ENCODE data around the gene ST8SIA3.
"Not testable (repeated sequence)": the region's sequence is repeated elsewhere in the genome, so short reads cannot be mapped to it uniquely, and the experiment has no call there.

The ST8SIA3 gene

DNA sequence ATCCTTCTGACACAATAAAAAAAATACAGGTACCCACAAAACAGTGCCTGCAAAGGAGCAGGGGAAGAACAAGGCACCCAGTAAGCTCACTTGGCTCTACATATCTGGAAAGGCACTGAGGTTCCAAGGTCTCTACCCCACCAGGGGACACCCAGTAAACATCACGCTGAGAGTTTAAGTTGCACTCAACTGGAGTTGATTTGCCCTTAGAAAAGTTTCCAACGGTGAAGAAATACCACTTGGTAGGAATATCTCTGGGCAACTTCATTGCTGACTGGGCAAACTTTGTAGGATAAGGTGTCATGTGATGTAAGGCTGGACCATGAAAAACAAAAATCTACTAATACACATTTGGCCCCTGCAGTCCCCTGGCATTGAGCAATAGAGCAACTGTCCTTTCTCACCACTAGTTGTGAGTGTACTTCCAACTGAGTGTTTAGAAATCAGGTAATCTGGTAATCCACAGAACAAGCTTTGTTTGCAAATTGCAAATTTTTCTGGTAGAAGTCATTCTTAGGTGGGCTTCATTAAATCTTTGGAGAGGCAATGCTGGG is 14.2 kb downstream of the ST8SIA3 start:
- DNase-seq = no peak

DNA sequence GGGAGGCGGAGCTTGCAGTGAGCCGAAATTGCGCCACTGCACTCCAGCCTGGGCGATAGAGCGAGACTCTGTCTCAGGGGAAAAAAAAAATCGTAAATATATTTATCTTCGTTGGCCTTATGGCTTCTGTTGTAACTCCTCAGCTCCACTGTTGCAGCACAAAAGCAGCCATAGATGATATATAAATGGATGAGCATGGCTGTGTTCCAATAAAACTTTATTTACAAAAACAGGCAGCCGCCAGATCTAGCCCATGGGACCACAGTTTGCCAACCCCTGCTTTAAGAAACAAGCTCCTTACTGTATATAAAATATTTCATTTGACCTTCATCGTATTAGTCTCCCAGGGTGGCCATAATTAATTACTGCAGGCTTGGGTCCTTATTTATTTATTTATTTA is 20.1 kb downstream of the ST8SIA3 start:
- DNase-seq = no peak

DNA sequence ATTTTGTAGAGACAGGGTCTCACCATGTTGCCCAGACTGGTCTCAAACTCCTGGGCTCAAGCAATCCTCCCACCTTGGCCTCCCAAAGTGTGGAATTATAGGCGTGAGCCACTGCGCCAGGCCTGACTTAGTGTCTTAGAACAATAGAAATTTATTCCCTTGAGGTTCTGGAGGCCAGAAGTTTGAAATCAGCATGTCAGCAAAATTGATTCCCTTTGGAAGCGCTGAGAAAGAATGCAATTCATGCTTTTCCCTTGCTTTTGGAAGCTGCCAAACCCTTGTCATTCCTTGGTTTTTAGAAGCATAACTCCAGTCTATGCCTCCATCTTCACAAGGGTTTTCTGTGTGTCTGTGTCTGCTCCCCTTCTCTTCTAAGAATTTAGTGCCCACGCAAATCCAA is 20.7 kb downstream of the ST8SIA3 start:
- no peak for DNase-seq

DNA sequence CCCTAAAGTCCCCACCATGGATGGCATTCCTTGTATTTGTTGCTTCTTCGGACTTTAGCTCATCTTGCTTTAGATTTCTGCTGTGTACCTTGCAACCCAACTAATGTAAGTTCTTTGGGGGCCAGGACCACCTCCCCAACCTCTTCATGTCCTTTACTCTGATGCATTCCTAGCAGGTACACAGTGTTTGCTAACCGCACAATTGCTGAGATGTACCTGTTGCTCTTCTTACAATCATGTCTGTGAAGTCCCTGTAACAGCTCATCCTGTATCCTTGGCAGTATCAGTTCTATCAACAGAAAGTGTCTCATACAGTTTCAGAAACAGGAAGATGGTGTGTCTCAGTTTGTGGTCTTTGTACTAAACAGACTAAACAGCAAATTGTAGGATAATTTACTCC is 24.1 kb downstream of the ST8SIA3 start:
- DNase-seq = no peak

DNA sequence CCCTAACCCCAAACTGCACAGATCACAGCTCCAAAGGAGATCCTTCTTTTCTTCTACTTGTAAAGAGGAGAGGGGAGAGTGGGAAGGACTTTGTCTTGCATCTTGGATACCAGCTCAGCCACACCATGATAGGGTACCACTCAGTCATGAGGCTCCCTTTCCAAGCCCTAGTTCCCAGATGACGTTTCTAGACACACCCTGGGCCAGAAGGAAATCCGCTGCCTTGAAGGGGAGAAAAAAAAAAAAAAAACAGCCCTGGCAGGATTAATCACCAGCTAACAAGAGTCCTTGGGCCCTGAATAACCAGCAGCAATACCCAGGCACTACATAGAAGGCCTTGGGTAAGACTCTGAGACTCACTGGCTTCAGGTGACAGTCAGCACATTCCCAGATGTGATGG is 36.9 kb downstream of the ST8SIA3 start:
- DNase-seq = no peak

DNA sequence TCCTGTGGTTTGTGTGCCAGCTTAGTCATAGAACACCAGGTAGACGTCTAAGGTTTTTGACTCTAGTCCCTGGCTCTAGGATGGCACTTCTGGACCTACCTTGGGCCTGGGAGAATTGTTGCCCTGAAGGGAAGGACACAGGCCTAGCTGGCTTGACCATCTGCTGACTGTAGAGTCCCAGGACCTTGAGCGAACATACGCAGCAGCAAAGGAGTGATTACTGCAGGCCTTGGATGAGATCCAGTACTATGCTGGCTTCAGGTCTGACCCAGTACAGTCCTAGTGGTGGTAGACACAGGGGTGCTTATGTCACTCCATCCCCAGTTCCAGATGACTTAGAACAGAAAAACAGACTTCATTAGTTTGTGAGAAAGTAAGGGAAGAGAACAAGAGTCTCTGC is 37.7 kb downstream of the ST8SIA3 start:
- no peak for DNase-seq

DNA sequence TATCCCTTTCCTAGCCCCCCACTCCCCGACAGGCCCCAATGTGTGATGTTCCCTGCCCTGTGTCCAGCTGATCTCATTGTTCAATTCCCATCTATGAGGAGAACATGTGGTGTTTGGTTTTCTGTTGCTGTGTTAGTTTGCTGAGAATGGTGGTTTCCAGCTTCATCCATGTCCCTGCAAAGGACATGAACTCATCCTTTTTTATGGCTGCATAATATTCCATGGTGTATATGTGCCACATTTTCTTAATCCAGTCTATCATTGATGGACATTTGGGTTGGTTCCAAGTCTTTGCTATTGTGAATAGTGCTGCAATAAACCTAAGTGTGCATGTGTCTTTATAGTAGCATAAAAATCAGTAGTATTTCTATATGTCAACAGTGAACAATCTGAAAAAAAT is 42.4 kb downstream of the ST8SIA3 start:
- not testable (repeated sequence) for DNase-seq

DNA sequence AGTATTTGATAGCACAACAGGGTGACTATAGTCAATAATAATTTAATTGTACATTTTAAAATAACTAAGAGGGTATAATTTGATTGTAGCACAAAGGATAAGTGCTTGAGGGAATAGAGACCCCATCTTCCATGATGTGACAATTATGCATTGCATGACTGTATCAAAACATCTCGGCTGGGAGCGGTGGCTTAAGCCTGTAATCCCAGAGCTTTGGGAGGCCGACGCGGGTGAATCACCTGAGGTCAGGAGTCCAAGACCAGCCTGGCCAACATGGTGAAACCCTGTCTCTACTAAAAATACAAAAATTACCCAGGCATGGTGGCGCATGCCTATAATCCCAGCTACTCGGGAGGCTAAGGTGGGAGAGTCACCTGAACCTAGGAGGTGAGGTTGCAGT is 44.5 kb downstream of the ST8SIA3 start:
- DNase-seq = not testable (repeated sequence)

DNA sequence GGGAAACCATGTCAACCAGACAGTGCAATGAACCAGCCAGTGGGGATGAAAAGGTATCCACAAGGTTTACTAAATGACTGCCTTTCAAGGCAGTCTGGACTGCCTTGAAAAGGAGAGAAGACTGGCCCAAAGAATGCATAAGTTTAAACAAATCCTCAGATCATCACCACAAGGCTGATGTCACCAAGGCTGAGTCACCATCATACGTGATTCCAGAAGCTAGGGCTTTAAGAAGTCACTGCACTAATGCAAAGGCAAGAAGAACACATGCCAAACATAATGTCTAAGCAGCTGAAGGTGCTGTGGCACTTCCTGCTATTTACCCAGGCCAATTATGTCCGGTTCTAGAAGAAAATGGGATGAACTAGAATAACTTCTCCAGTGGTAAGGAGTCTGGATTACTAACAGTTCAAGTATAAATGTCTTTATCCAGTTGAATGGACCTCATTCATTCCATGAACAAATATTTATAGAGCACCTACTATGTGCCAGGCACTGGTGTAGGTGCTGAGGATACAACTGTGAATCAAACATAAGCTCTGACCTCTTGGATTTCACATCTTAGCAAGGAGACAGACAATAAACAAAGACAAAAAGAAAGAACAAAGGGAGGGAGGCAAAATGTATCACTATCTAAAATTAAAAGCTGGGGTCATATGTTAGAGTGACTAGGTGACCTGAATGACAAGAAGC is 45.2 kb downstream of the ST8SIA3 start:
- no peak for DNase-seq

DNA sequence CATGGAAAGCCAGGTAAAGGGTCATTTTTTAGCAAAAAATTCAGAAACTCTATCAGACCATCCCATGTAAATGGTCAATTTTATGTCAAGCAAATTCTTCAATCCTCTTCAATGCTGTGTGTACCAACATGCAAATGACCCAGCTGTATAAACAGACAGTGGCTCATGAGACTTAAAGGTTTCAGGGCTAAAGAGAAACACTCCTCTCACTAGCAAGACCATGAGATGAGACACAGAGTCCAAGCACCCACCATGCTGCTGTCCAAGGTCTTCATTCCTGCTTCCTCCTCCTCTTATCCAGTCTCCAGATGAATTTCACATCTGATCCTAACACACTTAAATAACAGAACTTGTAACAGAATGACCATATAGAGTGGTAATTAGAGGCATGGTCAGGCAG is 52.0 kb downstream of the ST8SIA3 start:
- DNase-seq = no peak

DNA sequence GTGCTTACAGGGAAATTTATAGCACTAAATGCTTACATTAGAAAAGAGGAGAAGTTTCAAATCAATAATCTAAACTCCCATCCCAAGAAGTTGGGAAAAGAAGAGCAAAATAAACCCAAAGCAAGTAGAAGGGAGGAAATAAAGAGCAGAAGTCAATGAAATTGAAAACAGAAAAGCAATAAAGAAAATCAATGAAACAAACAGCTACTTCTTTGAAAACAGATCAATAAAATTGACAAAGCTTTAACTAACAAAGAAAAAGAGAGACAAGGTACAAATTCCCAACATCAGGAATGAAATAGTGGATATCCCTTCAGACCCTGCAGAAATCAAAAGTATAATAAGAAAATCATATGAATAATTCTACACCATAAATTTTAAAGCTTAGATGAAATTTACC is 57.3 kb downstream of the ST8SIA3 start:
- DNase-seq = no peak

DNA sequence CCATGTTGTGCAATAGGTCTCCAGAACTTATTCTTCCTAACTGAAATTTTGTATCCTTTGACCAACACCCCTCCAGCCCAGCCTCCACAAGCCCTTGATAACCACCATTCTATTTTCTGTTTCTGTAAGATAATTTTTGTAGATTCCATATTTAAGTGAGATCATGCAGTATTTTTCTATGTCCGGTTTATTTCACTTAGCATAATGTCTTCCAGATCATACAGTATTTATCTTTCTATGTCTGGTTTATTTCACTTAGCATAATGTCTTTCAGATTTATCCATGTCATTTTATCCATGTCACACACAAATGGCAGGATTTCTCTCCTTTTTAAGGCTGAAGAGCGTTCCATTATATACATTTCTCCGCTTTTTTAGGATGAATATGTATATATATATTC is 58.4 kb downstream of the ST8SIA3 start:
- DNase-seq = no peak

DNA sequence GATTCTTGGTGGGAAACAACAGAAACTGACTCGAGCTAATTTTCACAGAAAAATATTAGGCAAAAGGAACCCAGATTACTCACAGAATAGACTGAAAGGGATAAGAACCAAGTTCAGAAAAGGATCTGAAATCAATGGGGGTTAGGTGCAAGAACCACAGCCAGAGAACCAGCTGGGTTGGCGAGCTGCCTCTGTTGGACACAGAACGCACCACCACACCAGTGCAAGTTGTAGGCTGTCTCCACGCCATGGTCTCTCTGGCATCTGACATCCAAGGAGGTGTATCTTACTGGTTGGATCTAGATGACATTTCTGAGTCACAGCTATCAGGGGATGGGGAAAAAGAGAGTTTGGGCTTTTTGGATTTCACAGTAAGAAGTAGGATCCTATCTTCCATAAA is 64.2 kb downstream of the ST8SIA3 start:
- DNase-seq = no peak
